Measurements from ENCODE around the gene BDKRB2.

- TF ChIP-seq, protein P1, sequence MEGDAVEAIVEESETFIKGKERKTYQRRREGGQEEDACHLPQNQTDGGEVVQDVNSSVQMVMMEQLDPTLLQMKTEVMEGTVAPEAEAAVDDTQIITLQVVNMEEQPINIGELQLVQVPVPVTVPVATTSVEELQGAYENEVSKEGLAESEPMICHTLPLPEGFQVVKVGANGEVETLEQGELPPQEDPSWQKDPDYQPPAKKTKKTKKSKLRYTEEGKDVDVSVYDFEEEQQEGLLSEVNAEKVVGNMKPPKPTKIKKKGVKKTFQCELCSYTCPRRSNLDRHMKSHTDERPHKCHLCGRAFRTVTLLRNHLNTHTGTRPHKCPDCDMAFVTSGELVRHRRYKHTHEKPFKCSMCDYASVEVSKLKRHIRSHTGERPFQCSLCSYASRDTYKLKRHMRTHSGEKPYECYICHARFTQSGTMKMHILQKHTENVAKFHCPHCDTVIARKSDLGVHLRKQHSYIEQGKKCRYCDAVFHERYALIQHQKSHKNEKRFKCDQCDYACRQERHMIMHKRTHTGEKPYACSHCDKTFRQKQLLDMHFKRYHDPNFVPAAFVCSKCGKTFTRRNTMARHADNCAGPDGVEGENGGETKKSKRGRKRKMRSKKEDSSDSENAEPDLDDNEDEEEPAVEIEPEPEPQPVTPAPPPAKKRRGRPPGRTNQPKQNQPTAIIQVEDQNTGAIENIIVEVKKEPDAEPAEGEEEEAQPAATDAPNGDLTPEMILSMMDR (IDR thresholded peaks at IDR 0.05): no peak
- no peak for TF ChIP-seq POLR2AphosphoS5 (IDR thresholded peaks at IDR 0.05; ENCODE audit: low read depth, low read length)
- TF ChIP-seq, protein P2, sequence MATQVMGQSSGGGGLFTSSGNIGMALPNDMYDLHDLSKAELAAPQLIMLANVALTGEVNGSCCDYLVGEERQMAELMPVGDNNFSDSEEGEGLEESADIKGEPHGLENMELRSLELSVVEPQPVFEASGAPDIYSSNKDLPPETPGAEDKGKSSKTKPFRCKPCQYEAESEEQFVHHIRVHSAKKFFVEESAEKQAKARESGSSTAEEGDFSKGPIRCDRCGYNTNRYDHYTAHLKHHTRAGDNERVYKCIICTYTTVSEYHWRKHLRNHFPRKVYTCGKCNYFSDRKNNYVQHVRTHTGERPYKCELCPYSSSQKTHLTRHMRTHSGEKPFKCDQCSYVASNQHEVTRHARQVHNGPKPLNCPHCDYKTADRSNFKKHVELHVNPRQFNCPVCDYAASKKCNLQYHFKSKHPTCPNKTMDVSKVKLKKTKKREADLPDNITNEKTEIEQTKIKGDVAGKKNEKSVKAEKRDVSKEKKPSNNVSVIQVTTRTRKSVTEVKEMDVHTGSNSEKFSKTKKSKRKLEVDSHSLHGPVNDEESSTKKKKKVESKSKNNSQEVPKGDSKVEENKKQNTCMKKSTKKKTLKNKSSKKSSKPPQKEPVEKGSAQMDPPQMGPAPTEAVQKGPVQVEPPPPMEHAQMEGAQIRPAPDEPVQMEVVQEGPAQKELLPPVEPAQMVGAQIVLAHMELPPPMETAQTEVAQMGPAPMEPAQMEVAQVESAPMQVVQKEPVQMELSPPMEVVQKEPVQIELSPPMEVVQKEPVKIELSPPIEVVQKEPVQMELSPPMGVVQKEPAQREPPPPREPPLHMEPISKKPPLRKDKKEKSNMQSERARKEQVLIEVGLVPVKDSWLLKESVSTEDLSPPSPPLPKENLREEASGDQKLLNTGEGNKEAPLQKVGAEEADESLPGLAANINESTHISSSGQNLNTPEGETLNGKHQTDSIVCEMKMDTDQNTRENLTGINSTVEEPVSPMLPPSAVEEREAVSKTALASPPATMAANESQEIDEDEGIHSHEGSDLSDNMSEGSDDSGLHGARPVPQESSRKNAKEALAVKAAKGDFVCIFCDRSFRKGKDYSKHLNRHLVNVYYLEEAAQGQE (IDR thresholded peaks at IDR 0.05; ENCODE audit: insufficient read depth in 1 of 2, low read depth in 2 of 2, low read length in 1 of 2): no peak
These were observed 6.7 kb upstream of the BDKRB2 start for GRCh38 chr14:96197969-96198368.
